ENCODE measurements around the gene SLC39A13.

The SLC39A13 gene

DNA sequence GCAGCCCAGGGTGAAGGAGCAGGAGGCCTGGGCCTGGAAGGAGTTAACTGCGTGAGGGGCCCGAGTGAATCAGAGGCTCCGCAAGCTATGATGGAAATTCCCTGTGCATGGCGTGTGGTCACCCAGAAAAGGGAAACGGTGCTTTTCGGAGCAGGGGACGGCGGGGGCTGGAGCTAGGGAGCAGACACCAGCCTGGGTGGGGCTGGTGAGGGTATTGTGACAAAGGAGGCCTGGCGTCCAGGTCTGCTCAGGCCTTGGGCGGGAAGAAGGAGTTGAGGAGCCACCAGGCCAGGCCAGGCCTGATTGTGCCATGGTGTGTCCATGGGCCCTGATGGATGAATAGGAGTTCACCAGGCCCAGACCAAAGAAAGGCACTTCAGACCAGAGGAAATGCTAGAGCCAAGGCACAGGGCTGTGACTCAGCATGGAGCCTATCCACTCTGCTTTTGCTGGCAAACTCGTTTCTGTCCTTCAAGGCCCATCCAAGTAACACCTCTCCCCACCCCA is 17.3 kb upstream of the SLC39A13 start:
- no peak for DNase-seq (ENCODE audit: low read depth)
- no peak for TF ChIP-seq CTCF (conservative IDR thresholded peaks at IDR 0.05; ENCODE audit: low read length)
- H3K4me3 ChIP-seq (ENCODE audit: low read length): no peak overlapping the region

- no peak for DNase-seq (ENCODE audit: low read depth)
- TF ChIP-seq CTCF (conservative IDR thresholded peaks at IDR 0.05; ENCODE audit: low read length): no peak
- H3K4me3 ChIP-seq (ENCODE audit: low read length): no peak overlapping the region
These were observed 16.5 kb upstream of the SLC39A13 start for GRCh38 chr11:47391711-47392432.

DNA sequence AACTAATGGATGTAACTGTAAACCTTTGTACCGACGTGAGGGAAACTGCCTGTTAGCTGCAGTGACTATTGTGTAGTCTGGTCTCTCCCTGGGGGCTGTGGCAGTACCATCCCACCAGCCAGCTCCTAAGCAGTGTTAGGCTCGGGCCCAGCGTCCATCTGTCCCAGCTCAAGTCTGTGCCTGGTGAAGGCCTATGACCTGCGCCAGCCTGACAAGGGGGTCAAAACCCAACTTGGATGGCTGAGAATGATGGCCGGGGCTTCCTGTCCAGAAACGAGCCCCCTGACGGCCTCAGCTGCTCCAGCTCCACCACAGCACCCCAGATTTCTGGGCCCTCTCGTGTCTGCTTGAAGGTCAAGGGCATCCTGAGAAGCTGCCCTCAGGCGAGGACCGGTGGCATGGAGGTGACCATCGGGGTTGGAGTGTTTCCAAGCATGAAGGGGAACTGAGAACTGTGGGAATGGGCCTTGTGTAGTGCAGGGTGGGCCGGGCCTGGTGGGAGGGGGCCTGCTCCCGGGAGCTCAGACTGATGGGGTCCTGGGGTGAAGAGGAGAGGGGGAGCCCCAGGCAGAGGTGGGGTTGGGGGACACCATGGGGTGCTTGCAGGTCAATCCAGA is 15.7 kb upstream of the SLC39A13 start:
- no peak for TF ChIP-seq CTCF (conservative IDR thresholded peaks at IDR 0.05; ENCODE audit: low read length)
- no peak for DNase-seq (ENCODE audit: low read depth)
- no peak overlapping the region for H3K4me3 ChIP-seq (ENCODE audit: low read length)

DNA sequence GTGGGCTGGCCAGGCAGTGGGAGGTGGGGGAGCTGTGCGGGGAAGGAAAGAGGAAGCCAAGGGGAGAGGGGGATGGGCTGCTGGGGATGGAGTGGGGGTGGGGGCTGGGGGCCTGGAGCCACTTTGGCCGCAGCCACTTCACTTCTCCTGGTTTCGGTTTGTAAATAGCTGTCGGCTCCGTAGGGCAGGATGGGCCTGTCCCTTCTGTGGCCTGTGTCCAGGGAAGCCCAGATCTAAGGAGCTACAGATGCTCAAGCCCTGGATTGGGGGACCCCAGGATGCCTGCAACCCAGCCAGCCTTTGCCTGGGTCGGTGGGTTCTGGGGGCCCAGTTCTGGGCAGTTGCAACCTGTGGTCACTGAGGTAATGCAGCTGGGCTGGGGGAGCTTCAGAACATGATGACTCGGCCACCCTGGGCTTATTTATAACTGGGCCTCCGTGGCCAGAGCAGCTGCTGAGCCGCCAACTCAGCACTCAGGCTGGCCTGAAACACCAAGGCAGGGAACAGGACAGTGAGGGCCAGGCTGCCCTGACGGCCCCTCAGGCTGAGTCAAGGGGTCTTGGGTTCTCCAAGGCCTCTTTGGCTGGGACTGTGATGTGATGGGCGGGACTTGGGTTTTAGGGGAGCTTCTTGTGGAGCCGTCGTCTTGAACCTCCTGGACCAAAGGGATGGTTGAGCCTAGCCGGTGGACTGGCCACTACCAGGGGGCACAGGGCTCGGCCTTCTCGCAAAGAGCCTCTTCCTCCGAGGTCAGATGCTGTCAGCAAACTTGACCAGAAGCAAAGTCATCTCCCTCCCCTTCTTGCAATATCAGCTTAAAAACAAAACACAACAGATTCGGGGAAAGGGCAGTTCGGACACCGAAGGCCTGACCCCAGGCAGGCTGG is 15.0 kb upstream of the SLC39A13 start:
- no peak for TF ChIP-seq CTCF (conservative IDR thresholded peaks at IDR 0.05; ENCODE audit: low read length)
- peak; percentile 64 for DNase-seq (ENCODE audit: low read depth)
- H3K4me3 ChIP-seq (ENCODE audit: low read length): no peak overlapping the region

- no peak for TF ChIP-seq CTCF (conservative IDR thresholded peaks at IDR 0.05; ENCODE audit: low read length)
- no peak overlapping the region for H3K4me3 ChIP-seq (ENCODE audit: low read length)
- DNase-seq (ENCODE audit: low read depth): no peak
These were observed 14.4 kb upstream of the SLC39A13 start for GRCh38 chr11:47394050-47394321.

DNA sequence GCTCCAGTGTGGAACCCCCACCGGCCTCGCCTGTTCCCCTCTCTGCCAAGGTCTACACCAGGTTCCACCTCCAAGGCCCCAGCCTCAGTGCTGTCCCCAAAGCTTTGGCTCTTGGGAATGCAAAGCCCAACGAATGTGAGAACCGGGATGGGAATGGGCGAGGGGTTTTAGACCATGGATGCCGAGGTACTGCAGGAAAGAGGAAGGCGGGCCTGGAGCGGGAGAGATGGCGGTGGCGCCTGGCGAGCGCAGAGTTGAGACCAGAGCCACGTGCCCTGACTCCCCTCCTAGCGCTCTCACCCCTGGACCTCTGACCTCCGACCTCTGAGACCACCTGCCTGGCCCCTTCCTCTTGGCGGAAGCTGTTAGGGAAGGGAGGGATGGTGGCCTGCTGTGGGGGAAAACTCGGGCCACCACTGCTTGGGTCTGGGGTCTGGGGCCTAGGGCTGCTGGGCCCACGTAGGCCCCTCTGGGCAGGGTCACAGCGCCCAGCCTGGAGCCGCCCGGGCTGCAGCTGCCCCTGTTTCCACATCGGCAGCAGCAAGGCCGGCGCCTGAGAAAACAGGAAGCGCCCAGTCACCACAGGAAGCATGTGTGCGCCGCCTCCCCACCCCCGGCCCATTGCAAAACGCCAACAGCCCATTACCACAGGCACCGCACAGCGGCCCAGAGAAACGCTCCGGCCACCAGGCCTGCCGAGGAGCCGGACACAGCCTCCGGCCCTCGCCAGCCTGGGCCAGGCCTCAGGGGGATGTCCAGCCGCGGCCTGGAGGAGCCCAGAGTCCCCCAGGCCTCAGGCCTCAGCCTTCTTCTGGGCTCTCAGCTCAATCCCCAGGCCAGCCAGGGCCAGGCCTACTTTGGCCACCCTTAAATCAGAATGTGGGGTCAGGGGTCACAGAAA is 13.8 kb upstream of the SLC39A13 start:
- no peak overlapping the region for H3K4me3 ChIP-seq (ENCODE audit: low read length)
- DNase-seq (ENCODE audit: low read depth): no peak
- no peak for TF ChIP-seq CTCF (conservative IDR thresholded peaks at IDR 0.05; ENCODE audit: low read length)
